Activated CD4-positive, alpha-beta T cell treated with anti-CD3 and anti-CD28 coated beads, Interleukin-2, amount 50 U/mL, for 16 hours (primary cell): ENCODE data around the gene METTL6.
"Not testable (repeated sequence)": the region's sequence is repeated elsewhere in the genome, so short reads cannot be mapped to it uniquely, and the experiment has no call there.

Source experiments
- DNase-seq: peaks from one replicate; pipeline ENCODE4 v3.0.0-alpha.2; 2020

Gene METTL6

DNA sequence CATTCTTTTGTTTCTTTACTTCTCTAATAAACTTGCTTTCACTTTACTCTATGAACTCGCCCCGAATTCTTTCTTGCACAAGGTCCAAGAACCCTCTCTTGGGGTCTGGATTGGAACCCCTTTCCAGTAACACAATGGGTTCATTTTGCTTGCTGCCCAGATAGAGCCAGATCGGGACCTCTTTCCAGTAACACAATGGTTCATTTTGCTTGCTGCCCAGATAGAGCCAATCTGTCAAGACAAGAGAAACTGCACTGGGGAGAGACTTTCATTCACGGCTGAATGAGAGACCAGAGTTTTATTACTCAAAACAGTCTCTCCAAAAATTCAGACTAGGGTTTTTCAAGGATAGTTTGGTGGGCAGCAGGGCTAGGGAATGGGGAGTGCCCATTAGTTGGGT lies 25.4 kb downstream of the METTL6 start:
- DNase-seq, result no peak

DNA sequence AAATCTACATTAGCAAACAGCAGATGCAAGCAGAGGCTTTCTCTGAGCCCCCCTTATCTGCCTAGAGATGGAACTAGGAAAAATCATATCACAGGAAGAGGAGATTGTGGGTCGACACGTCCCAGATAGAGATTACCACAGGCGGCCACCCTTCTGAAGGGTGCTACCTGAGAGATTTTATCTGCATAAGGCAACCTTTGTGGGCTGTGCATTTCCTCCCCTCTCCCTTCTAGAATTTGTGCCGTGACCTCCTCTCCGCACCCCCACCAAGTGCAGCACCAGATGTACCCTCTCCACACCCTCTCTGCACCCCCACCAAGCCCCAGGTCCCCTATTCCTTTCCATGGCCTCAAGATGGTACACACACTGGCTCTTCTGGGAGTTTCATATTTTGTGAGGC lies 27.4 kb downstream of the METTL6 start:
- DNase-seq, result no peak

DNA sequence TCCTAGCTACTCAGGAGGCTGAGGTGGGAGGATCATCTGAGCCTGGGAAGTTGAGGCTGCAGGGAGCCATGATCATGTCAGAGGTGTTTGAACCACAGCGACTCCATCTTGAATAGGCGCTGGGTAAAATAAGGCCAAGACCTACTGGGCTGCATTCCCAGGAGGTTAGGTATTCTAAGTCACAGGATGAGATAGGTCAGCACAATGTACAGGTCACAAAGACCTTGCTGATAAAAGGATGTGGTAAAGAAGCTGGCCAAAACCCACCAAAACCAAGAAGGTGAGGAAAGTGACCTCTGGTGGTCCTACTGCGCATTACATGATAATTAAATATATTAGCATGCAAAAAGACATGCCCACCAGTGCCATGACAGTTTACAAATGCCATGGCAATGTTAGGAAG lies 28.6 kb downstream of the METTL6 start:
- DNase-seq, result peak; percentile 37

DNA sequence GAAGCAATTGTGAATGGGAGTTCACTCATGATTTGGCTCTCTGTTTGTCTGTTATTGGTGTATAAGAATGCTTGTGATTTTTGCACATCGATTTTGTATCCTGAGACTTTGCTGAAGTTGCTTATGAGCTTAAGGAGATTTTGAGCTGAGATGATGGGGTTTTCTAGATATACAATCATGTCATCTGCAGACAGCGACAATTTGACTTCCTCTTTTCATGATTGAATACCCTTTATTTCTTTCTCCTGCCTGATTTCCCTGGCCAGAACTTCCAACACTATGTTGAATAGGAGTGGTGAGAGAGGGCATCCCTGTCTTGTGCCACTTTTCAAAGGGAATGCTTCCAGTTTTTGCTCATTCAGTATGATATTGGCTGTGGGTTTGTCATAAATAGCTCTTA lies 34.1 kb downstream of the METTL6 start:
- not testable (repeated sequence) for DNase-seq

DNA sequence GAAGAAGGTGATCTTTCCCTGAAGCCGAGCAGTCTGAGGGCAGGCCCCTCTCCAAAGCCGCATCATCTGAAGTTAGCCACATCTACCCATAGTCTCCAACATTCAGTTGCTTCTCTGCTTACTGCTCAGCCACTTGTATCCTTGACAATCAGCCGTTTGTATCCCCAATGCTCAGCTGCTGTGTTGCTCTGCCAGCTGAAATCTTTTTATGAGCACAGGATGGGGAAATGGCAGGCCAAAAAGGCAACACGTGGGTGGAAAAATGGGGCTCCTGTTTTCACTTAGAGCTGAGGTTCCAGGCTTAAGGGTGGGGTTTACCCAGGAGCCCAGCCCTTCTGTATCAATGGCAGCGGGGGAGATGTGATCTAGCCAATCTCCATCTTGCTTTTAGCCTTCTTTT lies 36.3 kb downstream of the METTL6 start:
- no peak for DNase-seq

DNA sequence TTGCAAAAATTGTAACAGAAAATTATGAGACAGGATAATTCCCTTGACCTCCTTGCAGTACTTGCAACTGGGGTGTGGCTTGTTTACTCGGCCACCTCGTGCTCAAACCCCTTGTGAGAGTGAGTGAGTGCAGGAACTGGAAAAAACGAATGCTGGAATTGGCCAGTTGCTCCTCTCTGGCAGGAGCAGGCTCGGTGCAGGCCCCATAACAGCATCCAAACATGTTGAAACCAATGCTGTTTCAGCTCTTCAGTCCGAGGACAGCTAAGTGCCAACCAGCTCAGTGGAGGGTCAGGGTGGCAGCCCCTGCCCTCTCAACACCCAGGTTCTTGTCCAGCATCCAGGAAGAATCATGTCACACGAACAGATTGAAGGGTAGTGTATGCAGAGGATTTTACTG lies 36.9 kb downstream of the METTL6 start:
- DNase-seq, result no peak

DNA sequence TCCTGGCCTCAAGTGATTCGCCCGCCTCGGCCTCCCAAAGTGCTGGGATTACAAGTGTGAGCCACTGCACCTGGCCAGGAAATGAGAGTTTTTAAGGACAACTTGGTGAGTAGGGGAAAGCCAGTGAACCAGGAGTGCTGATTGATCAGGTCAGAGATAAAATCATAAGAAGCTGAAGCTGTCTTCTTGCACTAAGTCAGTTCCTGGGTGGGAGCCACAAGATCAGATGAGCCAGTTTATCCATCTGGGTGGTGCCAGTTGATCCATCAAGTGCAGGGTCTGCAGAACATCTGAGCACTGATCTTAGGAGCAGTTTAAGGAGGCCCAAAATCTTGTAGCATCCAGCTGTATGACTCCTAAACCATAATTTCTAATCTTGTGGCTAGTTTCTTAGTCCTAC lies 39.0 kb downstream of the METTL6 start:
- DNase-seq, result not testable (repeated sequence)

DNA sequence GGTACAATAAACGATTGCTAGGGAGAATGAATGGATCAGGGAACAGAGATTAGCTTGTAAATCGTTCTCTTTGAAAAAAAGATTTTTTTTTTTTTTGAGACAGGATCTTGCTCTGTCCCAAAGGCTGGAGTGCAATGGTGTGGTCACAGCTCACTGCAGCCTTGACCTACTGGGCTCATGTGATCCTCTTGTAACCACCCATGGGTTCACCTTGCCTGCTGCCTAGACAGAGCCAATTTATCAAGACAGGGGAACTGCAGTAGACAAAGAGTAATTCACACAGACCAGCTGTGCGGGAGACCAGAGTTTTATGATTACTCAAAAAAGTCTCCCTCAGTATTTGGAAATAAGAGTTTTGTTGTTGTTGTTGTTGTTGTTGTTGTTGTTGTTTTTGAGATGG lies 39.6 kb downstream of the METTL6 start:
- DNase-seq, result no peak

DNA sequence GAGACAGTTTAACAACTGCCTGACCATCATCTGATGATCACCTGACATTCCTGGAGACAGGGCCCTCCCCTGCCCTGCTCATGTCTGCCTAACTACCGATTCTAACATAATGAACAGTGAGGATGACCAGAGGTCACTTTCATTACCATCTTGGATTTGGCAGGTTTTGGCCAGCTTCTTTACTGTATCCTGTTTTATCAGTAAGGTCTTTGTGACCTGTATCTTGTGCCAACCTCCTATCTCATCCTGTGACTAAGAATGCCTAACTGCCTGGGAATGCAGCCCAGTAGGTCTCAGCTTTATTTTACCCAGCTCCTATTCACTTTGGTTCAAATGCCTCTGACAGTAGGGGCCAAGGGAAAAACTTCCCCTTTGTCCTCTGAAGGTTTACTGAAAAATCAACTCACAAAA lies 40.2 kb downstream of the METTL6 start:
- DNase-seq, result no peak

DNA sequence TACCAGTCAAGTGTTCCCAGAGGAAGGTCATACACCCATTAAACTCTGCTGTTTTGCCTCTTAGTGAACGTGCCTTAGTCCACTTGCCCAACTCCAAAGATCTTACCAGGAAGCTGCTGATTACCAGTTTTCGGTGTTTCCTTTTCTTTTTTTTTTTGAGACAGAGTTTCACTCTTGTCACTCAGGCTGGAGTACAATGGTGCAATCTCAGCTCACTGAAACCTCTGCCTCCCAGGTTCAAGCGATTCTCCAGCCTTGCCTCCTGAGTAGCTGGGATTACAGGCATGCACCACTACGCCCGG lies 40.7 kb downstream of the METTL6 start:
- not testable (repeated sequence) for DNase-seq

DNA sequence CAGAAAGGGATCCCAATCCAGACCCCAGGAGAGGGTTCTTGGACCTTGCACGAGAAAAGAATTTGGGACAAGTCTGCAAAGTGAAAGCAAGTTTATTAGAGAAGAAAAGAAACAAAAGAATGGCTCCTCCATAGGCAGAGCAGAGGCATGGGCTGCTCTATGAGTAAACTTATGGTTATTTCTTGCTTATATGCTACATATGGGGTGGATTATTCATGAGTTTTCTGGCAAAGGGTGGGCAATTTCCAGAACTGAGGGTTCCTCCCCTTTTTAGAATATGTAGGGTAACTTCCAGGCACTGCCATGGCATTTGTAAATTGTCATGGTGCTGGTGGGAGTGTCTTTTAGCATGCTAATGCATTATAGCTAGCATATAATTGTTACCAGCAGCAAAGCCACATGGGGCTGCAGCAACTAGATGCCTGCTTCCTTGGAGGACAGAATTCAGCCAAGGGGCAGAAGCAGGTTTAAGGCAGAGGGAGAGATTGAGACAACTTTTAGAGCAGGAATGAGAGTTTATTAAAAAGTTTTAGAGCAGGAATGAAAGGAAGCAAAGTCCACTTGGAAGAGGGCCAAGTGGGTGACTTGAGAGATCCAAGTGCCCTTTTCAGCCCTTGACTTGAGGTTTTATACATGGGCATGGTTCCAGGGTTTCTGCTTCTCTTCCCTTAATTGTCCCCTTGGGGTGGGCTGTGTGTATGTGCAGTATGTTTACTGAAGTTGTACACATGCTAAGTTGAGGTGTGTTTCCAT lies 41.3 kb downstream of the METTL6 start:
- no peak for DNase-seq

DNA sequence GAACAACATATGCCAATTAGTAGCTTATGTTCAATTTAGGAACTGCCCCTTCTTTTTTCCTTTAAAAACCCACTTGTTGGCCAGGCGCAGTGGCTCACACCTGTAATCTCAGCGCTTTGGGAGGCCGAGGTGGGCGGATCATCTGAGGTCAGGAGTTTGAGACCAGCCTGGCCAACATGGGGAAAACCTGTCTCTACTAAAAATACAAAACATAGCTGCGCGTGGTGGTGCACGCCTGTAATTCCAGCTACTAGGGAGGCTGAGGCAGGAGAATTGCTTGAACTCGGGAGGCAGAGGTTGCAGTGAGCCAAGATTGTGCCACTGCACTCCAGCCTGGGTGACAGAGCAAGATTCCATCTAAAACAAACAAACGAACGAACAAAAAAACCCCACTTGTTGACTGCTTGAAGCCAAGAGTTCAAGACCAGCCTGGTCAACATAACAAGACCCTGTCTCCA lies 42.1 kb downstream of the METTL6 start:
- not testable (repeated sequence) for DNase-seq

DNA sequence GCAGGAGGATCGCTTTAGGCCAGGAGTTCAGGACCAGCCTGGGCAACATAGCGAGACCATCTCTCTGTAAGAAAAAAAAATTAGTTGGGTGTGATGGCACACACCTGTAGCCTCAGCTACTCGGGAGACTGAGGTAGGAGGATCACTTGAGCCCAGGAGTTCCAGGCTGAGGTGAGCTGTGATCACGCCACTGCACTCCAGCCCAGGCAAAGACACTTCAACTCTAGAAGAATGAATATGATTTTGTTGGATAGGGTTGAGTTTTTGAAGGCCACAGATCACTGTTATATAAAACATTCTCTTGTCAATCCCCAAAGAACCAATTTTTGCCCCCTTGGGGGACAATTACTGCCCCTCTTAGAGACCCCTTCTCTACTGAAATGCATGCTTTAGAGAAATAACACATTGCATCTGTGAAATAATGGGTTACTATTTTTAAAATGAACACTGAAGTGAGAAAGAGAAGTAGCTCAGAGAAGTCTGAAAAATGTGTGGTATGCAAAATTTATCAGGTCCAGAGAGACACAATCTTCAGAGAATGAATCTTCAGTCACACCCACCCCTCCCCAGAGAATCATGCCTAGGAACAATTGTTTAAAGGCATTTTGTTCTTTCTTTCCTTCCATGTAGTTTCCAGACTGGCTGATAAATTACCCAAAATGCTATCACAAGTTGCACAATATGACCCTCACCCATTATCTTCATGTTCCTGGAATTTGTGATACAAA lies 42.7 kb downstream of the METTL6 start:
- no peak for DNase-seq

DNA sequence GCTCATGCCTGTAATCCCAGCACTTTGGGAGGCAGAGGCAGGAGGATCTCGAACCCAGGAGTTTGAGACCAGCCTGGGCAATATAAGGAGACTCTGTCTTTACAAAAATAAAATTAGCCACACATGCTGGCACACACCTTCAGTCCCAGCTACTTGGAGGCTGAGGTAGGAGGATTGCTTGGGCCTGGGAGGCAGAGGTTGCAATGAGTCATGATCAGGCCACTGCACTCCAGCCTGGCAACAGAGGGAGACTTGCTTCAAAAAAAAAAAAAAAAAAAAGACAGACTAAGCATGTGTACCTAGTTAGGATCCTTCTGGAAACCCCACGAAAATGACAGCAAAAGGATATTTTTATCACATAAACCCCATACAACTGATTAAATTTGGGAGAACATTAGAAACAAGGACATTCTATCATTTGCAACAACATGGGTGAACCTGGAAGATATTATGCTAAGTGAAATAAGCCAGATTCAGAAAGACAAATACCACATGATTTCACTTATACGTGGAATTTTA lies 44.9 kb downstream of the METTL6 start:
- DNase-seq, result no peak

DNA sequence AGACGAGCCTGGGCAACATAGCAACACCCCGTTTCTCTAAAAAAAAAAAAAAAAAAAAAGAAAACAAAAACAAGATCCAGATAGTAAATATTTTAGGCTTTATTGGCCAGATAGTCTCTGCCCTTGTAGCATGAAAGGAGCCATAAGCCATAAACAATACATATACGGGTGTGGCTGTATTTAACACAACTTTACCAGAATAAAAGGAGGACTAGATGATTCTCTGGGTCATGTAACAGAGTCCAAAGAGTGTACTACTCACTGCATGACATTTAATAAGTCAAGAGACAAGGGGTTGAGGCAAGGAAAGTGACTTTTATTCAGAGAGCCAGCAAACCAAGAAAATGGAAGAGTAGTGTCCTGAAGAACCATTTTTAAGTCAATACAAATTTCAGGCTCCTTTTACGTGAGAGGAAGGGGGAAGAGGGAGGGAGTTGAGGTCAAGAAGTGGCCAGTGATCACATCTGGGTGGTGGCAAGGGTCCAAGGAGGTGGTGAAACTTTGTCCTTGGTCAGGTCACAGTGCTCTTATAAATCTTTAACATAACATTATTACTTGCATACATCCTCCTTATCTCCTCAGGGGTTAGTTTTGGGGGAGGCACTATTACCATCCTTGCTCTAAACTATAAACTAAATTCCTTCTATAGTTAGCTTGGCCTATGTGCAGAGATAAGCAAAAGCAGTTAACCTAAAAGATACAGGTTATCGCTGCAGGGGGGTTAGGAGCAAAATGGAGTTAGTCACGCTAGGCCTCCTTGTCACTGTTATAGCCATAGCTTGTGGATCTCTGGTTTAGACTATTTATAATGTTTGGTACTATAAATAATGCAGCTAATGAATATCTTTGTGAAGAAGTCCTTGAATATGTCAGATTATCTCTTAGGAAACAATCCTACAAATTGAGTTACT lies 46.1 kb downstream of the METTL6 start:
- DNase-seq, result no peak

DNA sequence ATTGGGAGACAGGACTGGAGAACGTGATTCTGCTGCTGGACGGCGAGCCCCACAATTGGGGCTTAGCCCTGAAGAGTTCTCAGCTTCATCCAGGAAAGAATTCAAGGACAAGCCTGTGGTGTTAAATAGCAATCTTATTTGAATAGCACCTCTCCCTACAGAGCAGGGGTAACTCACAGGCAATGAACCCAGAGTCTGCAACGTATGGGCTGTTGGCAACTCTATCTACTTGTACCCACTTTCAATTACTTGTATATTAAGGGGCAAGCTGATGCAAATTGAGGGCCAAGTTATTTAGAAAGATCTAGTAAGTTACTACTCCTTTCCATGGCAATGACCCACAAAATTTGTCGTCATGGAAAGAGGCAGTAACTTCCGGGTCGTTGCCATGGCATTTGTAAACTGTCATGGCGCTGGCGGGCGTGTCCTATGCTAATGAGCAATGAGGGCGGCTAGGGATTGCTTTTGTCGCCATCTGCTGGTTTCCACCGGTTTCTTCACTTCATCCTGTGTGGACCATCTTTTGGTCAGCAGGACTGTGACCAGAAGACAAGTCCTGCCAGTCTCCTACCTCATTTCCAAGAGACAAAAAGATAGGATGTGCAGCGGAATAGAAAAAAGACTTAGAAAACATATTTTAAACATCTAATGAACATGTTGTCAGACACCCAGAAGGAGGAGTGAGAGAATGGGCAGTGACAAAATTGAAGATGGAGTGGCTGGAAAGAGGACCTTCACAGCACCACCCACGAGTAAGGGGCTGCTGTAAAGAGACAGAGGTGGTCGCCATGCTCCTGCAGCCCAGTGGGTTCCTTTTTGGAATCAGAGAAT lies 49.2 kb downstream of the METTL6 start:
- peak; percentile 95 for DNase-seq

DNA sequence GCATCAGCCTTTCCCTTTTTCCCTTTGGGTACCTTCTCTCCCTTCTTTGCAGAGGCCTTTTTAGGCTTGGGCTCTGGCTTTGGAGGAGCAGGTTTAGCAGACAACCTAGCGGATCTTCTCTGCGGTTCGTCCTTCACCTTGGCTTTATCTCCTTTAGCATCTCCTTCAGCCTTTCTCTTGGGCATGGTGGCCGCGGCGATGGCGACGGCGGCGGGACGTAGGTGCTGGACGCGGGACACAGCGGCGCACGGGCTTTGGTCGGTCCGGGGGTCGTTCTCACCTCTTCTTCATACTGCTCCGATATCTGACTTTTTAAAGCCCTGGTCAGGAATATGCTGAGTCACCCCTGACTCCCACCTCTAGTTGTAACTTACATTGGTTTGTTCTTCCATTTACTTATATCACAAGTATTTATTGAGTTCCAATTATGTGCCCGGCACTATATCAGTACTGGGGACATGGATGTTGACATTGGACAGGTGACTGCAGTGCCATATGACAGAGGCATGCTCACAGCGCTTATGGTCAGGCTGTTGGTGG lies 51.8 kb downstream of the METTL6 start:
- DNase-seq, result no peak

DNA sequence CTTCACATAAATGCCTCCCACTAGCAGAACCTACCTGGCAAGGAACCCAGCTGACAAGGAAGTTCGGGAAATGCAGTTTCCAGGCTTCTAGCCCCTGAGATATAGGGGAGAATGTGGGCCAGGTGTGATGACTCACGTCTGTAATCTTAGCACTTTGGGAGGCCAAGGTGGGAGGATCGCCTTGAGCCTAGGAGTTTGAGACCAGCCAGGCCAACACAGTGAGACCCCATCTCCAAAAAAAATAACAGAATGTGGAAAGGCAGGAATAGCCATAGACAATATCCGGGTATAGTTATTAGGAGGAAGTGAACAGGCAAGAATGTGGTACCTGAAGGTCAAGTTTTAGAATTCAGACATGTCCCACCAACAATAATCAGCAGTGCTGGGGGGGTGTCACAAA lies 54.4 kb downstream of the METTL6 start:
- no peak for DNase-seq

DNA sequence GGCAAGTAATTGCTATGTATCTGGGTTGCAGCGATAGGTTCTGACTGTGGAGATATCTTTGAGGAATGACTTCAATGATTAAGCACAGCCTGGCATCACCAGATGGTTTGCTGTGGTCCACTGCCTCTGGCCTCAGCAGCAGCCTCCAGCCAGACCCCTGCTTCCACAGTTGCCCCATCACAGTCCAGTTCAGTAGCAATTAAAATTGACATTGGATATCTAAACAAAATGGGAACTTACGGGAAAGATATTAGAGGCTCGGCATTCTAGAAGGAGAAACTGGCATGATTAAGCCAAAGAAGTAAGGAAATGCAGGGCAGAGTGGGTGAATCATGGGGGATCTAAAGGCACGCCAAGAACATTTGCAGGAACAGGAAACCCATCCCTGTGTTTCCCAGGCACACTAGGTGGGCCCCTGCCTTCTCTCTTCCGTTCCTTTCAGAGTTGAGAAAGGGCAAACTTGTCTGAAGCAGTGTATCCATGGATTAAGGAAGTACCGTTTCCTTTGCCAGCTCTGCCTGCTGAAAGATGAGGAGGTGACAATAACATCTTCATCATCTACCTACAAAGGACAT lies 58.7 kb downstream of the METTL6 start:
- DNase-seq, result no peak

DNA sequence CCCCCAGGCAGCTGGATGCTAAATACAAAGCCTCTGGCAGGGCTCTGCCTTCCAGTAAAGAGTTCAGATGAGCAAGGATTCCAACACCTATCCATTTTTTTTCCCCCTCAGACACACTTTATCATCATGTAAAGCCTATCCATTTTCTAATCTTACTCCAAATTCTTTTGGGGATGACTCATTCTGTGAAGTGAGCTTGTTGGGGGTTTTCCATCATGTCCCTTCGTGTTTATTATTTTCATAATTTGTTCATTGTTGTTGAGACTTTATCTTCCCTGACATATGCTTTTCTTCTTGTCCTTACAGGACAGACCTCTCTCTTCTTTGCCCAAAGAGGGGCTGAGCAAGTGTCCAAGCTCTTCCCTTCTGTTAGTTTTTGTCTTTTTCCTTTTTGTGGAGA lies 60.3 kb downstream of the METTL6 start:
- peak; percentile 16 for DNase-seq

DNA sequence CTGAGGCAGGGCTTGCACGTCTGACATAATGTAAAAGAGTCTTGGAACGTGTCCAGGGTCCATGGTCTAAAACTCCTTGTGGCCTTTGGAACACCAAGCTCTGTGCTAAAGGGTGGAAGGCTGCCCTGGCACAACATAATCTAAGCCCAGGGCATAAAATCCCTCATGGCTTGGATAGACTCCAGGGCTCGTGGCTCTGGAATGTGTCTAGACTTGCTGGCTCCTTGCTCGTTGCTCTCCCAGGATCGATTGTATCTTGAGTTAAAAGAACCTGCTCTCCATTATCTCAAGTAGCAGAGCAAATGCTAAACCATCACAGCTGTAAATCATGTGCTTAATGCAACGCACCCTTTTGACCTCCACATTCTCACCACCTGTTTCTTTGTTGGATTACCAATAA lies 63.3 kb downstream of the METTL6 start:
- not testable (repeated sequence) for DNase-seq
